MV-4-11 (cell line): Measurements from ENCODE around the gene MBD5.
A peak's percentile ranks its signal among the peaks of the same experiment; 100 is the strongest.

ENCODE experiments used
- DNase-seq: peaks from one replicate; lab custom pipeline; 2025; lab: John Stamatoyannopoulos, UW

MBD5 gene

DNA sequence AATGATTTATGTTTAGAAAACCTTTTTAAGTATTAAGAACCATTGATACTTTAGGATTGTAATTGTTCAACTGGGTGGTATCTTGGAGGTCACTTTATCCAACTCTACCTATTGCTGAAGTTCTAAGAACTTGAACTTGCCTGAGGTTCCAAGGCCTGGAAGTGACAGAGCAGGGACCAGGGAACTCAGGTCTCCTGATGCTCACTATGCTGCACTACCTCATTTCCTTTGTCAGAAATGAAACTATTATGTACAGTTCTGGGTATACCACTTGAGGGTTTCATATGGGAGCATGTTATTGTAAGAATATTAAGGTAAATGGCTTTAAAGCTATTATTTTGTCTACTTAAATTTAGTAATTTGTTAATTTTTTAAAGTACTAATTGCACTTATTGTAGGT, 3.0 kb downstream of the MBD5 start:
- DNase-seq = no peak

GRCh38 chr2:148026573-148026972, 5.7 kb downstream of the MBD5 start:
- DNase-seq = no peak

DNA sequence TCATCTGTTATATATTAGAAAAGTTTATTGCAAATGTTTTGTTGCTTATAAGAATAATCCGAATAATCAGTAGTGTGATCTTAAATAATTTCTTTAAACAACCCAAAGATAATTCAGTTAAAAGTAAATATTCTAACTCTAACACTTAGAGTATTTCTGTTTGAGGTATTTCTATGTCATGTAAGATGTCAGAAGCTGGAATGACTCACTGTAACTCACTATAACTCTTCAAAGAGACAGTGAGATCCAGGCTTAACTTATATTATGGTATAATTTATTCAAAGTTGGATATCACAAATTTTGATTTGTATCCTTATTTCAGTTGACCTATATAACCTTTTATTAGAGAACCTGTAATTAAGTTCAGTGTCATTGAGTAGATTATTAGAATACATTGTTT, 6.9 kb downstream of the MBD5 start:
- DNase-seq = no peak

DNA sequence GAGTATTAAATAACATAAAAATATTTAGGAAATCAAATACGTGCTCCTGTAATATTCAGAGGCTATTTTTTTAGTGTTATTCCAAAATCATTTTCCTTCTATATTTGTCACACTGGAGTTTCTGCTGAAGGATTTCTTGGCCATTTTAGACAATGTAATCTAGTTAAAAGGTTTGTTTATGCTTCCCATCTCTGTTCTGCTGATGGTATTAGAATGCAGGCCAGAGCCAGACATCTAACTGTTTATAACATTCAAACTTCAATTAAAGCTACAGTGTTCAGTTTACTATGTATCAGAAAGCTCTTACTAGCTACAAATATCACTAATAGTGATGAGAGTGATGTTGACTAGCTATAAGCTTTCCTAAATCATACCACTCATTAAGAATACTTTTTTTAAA, 7.9 kb downstream of the MBD5 start:
- no peak for DNase-seq

DNA sequence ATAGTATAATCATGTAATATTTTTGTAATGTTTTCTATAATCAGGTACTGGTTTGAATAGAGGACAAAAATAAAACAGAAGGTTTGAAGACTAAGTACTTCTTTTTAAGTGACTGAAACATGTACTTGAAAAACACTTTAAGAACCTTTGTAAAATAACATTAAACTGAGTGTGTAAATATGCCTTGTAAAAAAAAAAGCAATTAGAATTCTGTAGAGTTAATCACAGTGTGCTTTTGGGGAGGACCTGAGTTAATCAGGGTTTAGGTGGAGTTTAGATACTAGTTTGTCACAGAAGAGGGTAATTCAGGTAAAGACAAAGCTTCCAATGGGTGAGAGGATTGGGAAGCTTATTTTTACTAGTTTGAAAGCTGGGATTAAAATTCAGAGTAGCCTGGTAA, 10.3 kb downstream of the MBD5 start:
- no peak for DNase-seq

GRCh38 chr2:148032215-148032614, 11.3 kb downstream of the MBD5 start:
- no peak for DNase-seq

GRCh38 chr2:148039783-148040182, 18.9 kb downstream of the MBD5 start:
- DNase-seq = no peak

GRCh38 chr2:148042219-148042618, 21.3 kb downstream of the MBD5 start:
- DNase-seq = peak; percentile 89

GRCh38 chr2:148044322-148044721, 23.4 kb downstream of the MBD5 start:
- no peak for DNase-seq

- DNase-seq = peak; percentile 20
Observed at GRCh38 chr2:148046802-148047201, 25.9 kb downstream of the MBD5 start.

DNA sequence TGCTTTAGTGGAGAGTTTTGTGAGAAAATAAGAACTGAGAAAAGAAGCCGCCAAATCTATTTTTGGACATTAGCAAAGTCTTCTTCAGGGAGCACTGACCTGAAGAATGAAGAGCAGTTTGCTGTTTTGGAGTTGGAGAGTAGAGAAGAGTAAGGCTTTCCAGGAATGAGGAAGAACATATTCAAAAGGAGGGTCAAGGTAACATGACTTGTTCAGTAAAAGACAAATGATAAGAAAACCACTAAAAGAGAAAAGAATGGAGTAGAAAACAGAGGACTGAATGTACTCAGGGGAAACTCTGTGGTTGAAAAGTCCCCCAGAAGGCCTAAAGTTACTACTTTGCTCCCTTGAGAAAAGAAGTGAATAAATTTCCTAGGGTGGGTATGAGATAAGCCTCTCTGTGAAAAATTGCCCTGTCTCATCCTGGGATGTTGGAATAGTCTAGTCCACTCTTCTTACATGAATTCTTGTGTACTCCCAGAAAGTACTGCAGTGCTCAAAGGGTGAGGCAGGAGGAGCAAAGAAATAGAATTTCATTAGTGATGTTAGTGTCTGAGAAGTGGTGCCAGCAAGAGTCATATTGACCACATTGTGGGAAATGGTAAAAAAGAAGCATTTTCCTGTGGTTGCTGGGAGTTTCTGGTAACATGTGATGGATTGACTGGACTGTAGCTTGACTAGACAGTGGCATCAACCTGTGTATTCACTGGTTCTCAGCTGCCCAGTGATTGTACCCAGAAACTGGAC, 27.8 kb downstream of the MBD5 start:
- DNase-seq = peak; percentile 55

- no peak for DNase-seq
Observed at GRCh38 chr2:148049284-148049683, 28.4 kb downstream of the MBD5 start.

- DNase-seq = no peak
Observed at GRCh38 chr2:148052687-148053086, 31.8 kb downstream of the MBD5 start.

- no peak for DNase-seq
Observed at GRCh38 chr2:148058641-148059040, 37.8 kb downstream of the MBD5 start.

- no peak for DNase-seq
Observed at GRCh38 chr2:148063633-148064032, 42.7 kb downstream of the MBD5 start.

DNA sequence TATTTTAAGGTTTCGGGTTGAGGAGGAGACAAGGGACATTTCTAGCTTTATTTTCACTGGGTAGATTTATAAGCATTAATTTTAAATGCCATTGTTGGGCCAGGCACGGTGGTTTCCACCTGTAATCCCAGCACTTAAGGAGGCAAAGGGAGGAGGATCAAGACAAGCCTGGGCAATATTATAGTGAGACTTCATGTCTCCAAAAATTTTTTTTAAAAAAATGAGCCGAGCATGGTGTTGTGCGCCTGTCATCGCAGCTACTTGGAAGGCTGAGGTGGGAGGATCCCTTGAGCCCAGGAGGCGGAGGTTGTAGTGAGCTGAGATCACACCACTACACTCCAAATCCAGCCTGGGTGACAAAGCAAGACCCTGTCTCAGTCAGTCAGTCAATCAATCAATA, 45.0 kb downstream of the MBD5 start:
- DNase-seq = no peak

- DNase-seq = no peak
Observed at GRCh38 chr2:148067801-148068200, 46.9 kb downstream of the MBD5 start.

GRCh38 chr2:148071351-148071750, 50.5 kb downstream of the MBD5 start:
- DNase-seq = no peak

- no peak for DNase-seq
Observed at GRCh38 chr2:148096012-148096411, 75.1 kb downstream of the MBD5 start.

- peak; percentile 2 for DNase-seq
Observed at GRCh38 chr2:148102641-148103040, 81.8 kb downstream of the MBD5 start.

GRCh38 chr2:148103946-148104345, 83.1 kb downstream of the MBD5 start:
- DNase-seq = no peak

- DNase-seq = no peak
Observed at GRCh38 chr2:148106331-148106730, 85.4 kb downstream of the MBD5 start.

DNA sequence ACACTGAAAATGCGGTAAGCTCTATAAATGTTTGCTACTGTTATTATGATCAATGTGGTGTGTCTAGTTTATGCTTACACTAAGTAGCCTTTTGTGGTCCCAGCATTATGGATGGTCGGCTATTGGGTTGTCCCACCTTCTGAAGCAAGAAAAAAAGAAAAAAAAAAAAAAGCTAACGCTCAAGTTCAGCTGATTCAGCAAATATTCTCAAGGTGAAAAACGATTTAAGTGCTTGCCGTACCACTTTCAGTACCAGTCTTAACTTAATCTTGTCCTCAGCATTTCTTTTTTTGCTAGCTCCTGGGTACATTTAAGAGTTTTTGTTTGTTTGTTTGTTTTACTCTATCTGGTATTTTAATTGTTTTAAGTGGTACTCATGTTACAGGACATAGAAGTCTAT, 87.5 kb downstream of the MBD5 start:
- no peak for DNase-seq

- DNase-seq = no peak
Observed at GRCh38 chr2:148110184-148110583, 89.3 kb downstream of the MBD5 start.
